Stimulated activated CD4-positive, alpha-beta T cell treated with anti-CD3 and anti-CD28 coated beads, TNF-alpha, amount 100 ng/mL, for 1 hour (primary cell): ENCODE data around the gene FGF4.

Experiments
- DNase-seq, 3 donors: peaks; one replicate each; pipeline ENCODE4 v3.0.0-alpha.2; 2020; ENCODE audit warnings: low read depth in 3 of 3, low spot score in 1 of 3

The FGF4 gene, protein sequence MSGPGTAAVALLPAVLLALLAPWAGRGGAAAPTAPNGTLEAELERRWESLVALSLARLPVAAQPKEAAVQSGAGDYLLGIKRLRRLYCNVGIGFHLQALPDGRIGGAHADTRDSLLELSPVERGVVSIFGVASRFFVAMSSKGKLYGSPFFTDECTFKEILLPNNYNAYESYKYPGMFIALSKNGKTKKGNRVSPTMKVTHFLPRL

DNA sequence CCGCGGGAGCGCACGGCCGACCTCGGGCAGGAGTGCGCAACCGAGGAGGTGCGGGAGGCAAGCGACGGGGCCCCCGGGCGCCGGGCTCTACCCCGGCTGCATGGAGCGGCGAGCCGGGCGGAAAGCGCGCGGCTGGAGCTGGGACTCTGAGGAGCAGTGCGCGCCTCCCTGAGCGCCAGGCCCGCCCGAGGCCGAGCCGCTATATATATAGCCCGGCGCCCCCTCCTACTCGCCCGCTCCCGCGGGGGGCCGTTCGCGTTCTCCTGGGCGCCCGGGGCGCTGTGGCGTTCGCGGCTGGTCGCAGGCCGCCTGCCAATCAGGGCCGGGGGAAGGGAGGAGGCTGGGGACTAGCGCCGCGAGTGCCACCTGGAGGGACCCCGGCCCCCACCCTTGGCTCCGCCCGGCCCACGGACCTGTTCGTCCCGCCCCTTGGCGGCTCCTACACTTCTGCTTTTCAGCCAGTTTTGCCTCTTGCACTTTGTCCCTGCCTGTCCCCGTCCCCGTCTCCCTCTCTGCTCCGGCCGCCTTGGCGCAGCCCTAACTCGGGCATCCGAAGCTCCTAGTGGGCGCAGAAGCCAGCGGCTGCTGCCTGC, at the start of gene FGF4:
Gene FGF4 (minus strand): TSS at position 179 of the 593 bp plus-strand sequence. CDS start 257 bp downstream, outside the sequence.
- DNase-seq = no peak

DNA sequence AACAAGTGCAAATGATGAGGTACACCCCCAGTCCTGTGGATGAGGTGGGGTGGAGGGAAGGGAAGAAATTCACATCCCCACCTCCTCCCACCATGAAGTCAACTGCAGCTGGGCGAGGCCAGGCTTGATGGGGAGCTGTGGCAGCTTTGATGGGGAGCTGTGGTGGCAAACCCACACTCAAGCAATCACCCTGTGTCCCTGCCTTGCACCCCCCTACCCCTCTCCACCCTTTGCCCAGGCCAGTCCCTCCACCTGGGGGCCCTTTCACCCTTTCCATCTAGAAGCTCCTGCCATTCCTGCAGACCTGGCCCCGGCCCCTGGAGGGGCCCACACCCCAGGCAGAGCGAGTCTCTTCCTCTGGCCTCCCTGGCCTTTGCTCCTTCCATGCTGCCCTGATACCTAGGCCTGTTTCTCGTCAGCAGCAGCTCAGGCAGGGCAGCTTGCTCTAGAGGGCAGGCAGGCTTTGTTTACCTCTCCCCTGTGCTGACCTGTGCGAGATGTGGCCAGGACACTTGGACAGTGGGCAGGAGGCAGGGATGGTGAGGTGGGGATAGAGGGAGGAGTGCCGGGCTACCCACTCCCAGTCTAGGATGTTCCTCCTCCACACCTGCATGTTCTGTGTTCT, 48.6 kb upstream of the FGF4 start:
- DNase-seq = no peak

DNA sequence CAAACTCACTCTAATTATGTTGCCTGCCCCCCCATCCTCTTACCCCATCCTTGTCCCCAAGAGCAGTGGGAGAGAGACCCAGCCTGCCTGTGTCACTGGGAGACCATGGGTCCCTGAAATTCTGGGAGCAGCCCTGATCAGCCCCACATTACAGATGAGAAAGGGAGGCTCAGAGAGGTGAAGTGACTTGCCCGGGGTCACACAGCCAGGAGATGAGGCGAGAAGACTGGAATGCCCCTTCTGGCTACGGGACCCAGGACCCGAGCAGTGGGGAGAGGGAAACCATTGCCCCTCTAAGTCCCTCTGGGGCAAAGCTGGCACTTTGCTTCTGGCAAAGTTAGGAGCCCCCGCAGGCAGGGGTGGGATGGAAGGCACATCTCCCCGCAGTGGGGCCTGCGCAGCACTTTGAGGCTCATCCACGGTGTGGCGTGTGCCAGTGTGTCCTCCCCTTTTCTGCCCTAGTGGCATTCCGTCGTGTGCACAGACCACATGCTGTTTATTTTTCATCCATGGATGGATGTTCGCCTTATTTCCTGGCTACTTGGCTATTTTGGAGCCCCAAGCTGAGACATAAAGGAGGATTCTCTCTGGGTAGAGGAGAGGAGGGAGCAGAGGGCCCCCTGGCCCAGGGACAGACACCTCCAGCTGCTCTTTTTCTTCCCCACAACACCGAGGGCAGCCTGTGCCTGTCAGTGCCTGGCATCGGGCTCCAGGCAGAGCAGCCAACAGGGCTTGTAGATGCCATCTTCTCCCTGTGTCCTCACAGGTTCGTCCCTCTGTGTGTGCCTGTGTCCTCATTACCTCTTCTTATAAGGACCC, 47.7 kb upstream of the FGF4 start:
- no peak for DNase-seq

DNA sequence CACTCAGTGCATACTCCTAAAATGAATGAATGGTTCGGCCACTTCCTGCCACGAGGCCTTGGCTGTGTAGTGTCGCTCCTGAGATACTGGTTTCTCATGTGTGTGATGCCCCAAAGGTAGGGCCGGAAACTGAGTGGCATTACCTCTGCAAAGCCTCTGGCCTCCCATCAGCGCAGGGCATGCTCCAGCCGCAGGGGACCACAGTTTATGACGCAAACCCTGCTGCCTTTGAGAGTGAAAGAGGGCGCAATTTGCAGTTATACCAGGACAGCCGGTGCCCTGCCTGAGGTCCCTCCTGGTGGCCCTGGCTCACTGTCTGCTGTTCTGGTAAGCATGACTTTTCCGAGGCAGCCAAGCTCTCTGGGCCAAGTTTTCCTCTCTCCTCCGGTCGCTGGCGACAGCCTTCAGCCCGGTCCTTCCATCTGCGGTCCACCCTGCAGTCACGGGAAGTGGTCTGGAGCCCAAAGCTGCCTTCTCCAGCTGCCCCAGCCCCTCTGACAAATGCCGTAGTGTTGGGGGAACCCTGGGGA, 46.4 kb upstream of the FGF4 start:
- no peak for DNase-seq

DNA sequence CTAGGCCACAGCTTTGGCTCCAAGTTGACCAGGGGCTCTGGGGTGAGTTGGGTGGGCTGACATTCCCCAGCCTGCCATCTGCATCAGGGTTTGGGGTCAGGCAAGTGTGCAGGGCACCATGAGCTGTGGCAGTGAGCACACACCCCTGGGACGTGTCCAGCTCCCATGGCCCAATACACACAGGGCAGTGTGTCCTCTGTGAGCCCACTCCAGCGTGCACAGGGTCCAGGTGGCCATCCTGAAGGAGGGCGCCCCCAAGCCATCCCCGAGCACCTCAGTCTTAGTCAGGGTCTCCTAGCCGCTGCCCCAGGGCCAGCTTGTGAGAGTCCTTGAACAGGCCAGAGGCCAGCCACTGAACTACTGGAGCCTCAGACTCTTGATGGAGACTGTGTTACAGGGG, 45.3 kb upstream of the FGF4 start:
- DNase-seq = no peak

DNA sequence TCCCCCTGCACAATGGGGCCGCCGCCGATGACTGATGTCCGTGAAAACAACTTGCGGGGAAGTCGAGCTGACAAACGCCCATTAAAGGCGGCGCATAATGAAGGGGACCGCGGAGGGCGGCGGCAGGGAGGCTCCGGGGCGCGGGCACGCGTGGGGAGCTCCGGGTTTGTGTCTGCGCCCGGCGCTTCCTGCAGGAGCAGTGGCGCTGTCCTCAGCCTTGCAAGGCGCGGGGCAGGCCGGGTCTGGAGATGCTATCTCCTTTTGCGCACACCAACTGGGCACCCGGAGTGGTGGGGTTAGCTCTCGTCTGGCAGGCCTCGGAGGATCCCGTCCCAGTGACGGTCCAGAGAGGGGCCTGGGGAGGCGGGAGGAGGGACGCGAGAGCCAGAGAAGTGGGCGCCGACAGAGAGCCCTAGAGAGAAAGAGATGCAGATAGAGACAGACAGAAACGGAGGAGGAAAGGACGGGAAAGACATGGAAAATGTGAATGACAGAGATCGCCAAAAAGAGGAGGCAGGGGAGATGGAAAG, 44.5 kb upstream of the FGF4 start:
- DNase-seq = no peak

DNA sequence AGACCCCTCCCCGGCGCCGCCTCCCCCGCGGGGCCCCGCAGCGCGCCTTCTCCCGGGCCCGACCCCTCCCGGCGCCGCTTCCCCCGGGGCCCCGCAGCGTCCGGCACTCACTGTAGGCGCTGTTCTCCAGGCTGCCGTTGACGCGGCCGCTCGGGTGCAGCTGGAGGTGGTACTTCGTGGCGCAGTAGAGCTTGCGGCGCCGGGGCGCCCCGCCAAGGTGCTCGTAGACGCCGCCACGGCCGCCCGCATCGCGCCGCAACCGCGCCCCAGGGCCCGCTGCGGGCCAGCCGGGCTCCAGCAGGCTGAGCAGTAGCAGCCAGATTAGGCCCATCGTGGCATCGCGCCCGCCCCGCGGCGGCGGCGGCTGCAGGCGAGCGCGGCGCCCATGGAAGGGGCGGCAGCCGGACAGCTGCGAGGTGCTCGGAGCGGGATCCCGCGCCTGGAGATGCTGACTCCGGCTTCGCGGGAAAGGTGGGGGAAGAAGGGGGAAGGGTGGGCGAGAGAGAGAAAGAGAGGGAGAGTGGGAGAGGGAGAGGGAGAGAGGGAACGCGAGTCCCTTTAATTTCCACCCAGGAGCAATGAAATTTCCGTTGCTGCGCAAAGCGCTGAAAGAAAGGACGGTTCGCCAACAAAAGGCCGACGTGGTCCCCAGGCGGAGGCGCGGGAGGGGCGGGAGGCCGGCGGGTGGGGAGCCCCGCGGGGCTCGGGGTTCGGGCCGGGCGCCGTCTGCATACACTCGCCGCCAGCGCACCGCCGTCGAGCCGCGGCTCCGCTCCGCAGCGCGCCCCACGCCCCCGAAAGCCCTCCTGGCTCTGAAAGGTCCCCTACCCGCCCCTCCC, 43.7 kb upstream of the FGF4 start, which contains the start of gene FGF3:
Gene FGF3 (minus strand): TSS at position 814 of the 839 bp plus-strand sequence. CDS start 483 bp downstream, at position 331.
- DNase-seq = no peak

DNA sequence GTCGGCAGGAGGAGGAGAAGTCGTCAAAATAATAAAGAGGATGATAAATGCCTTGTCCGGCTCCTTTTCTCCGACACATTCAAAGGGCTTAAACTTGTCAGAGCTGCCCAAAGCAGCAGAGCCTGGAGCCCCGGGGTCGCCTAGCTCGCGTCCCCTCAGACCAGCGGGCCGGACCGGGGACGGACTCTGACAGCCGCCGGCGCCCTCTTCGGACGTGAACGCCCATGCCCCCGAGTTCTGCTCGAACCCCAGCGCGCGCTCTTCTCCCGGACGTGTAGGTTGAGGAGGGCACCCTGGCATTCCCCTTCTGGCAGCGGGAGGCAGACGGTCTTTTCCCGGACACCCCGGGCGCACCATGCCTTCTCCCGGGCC, 43.1 kb upstream of the FGF4 start:
- no peak for DNase-seq

DNA sequence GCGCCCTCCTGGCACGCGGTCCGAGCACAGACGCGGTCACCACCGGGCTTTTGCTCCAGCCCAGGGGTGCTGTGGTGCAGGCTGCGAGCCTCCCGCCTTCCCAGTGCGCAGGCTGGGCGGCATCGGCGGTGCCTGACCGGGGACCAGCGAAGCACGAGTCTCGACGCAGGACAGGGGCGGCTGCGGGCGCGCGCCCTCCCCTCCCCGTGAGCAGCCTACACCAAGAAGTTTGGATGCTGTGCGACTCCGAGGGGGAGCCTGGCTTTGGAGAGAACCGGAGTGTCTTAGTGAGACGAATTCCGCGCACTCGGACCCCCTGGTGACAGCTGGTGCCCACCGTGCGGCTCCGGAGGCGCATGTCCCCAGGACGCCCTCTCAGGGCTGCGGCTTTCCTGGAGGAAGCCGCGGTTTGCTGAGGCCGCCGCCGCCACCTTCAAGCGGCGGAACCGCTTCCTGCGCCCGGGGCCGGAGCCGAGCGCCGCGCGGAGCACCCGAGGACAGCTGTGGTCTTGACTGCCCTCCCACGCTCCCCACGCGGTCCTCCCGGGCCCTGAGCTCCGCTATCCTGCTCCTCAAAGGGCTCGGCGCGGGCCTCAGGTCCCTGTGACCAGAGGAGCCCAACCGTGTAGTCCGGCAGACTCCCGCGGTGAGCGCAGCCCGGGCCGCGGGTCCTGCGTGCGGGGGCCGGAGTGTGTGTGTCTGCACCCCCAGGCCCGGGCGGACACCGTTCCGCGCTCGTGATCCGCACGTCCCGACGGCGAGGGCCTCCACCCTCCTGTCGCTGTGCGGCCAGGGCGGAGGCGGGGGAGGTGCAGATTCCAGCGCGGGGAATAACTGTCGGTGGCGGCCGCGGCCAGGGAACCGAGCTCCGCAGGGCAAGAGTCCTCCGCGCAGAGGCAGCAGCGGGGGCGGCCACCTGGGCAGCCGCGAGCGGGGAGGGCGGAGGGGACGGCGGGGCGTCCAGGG, 42.4 kb upstream of the FGF4 start:
- DNase-seq = no peak

DNA sequence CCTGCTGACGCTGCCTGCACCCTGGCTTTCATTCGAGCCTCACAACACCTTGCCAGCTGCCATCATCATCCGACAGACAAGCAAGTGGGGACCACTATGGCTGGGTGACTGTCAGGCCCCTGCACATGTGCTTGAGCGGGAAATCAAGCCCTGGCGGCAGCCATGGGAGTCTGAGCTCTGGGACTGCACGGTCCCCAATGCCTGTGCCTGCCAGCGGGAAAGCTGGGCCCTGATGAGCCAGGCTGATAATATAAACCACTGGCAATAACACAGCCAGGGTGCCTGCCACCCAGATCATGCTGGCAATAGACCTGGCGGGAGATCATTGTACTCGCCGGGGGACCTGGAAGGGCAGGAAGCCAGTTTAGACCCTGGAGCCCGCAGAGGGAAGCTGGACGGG, 41.5 kb upstream of the FGF4 start:
- no peak for DNase-seq

DNA sequence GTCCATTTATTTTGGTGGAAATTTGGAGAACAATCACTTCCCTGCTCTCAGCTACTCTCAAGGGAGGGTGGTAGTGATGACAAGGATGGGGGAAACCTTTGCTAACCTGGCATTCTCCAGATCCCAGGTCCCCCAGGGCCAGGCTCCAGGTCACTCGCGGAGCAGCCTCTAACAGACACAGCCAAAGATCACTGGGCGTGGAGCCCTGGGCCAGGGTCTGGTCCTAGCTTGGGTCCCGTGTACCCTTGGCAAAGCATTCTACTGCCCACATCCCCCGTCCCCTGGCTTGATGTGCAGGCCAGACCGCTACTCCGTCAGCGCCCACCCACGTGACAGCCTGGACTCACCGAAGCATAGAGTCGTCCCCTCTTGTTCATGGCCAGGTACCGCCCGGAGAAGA, 40.8 kb upstream of the FGF4 start:
- DNase-seq = no peak

DNA sequence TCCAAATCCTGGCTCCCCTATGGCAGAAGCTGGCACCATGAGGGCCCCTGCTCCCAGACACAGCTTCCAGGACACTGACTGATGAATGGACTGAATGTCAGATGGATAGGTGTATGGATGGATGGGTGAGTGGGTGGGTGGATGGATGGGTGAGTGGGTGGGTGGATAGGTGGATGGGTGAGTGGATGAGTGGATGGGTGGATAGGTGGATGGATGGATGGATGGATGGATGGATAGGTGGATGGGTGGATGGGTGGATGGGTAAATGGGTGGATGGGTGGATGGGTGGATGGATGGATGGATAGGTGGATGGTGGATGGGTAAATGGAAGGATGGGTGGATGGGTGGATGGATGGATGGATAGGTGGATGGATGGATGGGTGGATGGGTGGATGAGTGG, 39.8 kb upstream of the FGF4 start:
- DNase-seq = no peak

DNA sequence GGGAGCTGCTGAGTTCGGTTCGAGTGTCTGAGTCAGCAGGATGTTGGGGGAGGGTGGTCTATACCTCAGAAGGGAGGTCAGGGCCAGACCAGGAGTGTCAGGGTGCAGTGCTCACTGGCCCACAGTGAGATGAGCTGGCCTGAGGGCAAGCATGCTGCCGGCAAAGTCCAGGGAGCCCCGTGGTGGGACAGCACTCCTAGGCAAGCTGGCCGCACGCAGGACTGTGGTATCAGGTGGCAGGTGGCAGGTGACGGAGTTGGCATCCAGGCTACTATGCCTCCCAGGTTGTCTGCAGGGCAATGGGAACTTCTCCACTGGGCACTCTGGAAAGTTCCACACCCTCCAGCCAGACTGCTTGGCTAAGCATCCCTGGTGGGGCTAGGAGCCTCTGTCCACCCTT, 39.3 kb upstream of the FGF4 start:
- DNase-seq = no peak

DNA sequence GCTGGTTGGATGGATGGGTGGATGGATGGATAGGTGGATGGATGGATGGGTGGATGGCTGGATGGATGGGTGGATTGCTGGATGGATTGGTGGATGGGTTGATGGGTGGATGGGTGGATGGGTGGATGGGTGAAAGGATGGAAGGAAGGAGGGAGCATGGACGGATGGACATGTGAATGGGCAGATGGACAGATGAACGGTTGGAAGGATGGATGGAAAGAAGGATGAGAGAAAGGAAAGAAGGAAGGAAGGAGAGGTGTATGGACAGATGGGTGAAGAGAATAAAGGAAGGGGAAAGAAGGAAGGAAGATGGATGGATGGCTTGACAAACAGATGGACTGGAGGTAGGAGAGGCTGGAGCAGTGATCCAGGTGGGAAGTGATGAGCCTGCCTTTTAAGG, 38.7 kb upstream of the FGF4 start:
- no peak for DNase-seq

DNA sequence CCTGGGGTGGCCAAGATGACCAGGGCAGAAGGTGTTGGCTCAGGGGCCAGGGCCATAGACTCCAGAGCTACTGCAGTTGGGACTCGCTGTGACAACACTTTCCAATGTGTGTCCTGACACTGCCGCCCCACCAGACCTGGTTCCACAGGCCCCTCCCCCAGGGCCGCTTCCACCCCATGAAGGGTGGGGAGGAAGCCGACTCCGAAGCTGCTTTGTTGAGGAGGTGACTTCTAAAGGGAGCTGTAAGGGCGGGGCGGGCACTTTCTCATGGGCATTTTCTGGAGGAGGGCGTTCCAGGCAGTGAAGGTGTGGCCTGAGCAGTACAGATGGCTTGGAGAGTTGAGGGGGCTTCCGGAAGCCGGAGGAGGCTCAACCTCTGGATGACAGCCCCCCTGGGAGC, 37.8 kb upstream of the FGF4 start:
- no peak for DNase-seq

DNA sequence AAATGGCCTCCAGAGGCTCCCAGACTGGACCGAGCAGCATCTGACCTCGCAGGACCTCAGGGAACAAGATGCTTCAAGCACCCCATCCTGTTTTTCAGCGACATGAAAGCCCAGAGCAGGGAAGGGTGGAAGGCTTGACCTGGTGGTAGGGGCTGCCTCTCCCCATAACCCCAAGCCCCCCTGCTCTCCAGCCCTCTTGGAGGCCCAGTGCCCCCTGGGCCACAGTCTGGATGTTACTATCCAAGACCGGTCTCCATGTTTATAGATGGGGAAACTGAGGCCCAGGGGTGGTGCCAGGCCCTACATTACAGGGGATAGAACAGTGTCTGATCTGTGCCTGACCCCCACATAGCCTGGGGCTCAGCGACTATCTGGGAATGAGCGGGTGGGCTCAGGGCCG, 37.1 kb upstream of the FGF4 start:
- no peak for DNase-seq

DNA sequence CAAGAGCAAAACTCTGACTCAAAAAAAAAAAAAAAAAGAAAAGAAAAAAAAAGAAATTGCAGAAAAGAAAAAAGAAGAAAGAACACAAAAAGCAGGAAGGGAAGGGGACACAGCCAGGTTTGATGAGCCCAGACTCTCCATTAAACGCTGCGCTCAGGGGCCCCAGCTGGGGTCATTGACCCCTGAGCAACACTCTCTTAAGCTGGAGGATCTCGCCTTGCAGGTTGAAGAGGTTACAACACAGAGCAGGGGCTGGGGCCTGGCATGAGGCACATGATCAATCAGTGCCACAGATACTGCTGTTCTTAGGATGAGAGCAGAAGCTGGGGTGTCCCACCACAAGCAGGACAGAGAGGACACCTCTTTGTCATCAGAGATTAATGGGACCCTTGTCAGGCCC, 36.3 kb upstream of the FGF4 start:
- no peak for DNase-seq

DNA sequence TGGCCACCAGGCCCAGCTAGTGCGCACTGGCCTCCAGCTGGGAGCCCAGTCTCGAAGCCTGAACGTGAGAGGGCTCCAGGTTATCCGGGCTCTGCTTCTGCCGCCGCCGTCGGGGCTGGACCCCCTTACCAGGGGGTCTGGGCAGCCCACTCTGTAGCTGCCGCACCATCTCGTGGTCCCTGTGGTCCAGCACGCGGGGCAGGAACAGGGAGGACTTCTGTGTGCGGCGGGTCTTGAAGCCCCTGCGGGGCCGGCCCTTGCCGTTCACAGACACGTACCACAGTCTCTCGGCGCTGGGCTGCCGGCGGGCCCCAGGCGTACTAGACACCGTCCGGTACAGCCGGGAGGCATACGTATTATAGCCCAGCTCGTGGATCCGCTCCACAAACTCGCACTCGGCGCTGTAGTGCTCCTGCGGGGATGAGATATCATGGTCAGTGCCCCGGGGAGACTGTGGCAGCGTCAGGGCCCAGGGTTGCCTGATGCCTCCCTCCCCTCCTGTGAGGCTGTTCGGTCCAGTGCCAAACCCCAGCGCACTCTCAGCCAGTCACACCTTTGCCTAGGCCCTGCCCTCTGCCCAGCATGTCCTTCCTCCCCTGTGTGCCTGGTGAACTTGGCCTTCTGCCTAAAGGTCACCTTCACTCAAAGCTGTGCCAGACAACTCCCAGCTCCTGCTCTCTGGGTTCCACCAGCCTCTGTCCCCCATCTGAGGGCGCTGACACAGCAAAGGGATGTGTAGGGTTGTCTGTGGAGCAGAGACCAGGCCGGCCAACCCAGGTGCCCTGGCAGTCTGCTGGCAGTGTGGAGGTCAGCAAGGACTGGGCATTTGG, 35.4 kb upstream of the FGF4 start:
- no peak for DNase-seq
